Stimulated activated CD4-positive, alpha-beta T cell treated with anti-CD3 and anti-CD28 coated beads, Interleukin-12 subunit alpha, Interleukin-12 subunit beta, amount 100 ng/mL, for 48 hours (primary cell): ENCODE data around the gene ST6GALNAC6.
"Not testable (repeated sequence)": the region's sequence is repeated elsewhere in the genome, so short reads cannot be mapped to it uniquely, and the experiment has no call there.

Source experiments
- DNase-seq, 3 donors: peaks; one replicate each; pipeline ENCODE4 v3.0.0-alpha.2; 2020; ENCODE audit warnings: low read depth in 2 of 3, low spot score in 1 of 3

ST6GALNAC6 gene

GRCh38 chr9:127895811-127896210, 3.6 kb downstream of the ST6GALNAC6 start:
- no peak for DNase-seq

GRCh38 chr9:127893392-127893791, 6.0 kb downstream of the ST6GALNAC6 start:
- no peak for DNase-seq

- no peak for DNase-seq
These were observed 6.6 kb downstream of the ST6GALNAC6 start for GRCh38 chr9:127892831-127893230.

GRCh38 chr9:127890053-127890452, 9.3 kb downstream of the ST6GALNAC6 start:
- no peak for DNase-seq

- DNase-seq = no peak
These were observed 11.6 kb downstream of the ST6GALNAC6 start for GRCh38 chr9:127887792-127888191.

- no peak for DNase-seq
These were observed 12.9 kb downstream of the ST6GALNAC6 start for GRCh38 chr9:127886401-127886972.

- DNase-seq = no peak
These were observed 13.7 kb downstream of the ST6GALNAC6 start for GRCh38 chr9:127885508-127886281.

- no peak for DNase-seq
These were observed 14.4 kb downstream of the ST6GALNAC6 start for GRCh38 chr9:127884976-127885490.

GRCh38 chr9:127884427-127884911, 14.9 kb downstream of the ST6GALNAC6 start:
- DNase-seq = no peak

GRCh38 chr9:127883959-127884358, 15.4 kb downstream of the ST6GALNAC6 start:
- DNase-seq = no peak

GRCh38 chr9:127881715-127882114, 17.7 kb downstream of the ST6GALNAC6 start:
- not testable (repeated sequence) for DNase-seq

GRCh38 chr9:127880143-127880542, 19.3 kb downstream of the ST6GALNAC6 start:
- DNase-seq = no peak

- no peak for DNase-seq
These were observed 20.6 kb downstream of the ST6GALNAC6 start for GRCh38 chr9:127878652-127879390.

GRCh38 chr9:127878001-127878651, 21.3 kb downstream of the ST6GALNAC6 start:
- no peak for DNase-seq

GRCh38 chr9:127877566-127877998, 21.8 kb downstream of the ST6GALNAC6 start, which contains the start of gene AK1:
Gene AK1 (minus strand): TSS chr9:127877675. CDS start chr9:127874617, 3,058 bp downstream.
- no peak for DNase-seq

GRCh38 chr9:127876764-127877562, 22.4 kb downstream of the ST6GALNAC6 start:
- no peak for DNase-seq

- no peak for DNase-seq
These were observed 23.2 kb downstream of the ST6GALNAC6 start for GRCh38 chr9:127876026-127876763.

- DNase-seq = no peak
These were observed 24.0 kb downstream of the ST6GALNAC6 start for GRCh38 chr9:127875306-127875966.
